Neural cell (in vitro differentiated cells): Measurements from ENCODE around the gene TADA2B. TPM values are rescaled to one million over a fixed set of nuclear protein-coding genes. Genes with fewer than 3 reads are reported as not detected.

ENCODE experiments used
- H2AFZ ChIP-seq: fragments of 200-600, 300-800 bp; sonication (generic), shearing (Covaris generic); 2 replicates; pipeline ENCODE4 v1.6.0; 2014; ENCODE audit warnings: low read depth, mild to moderate bottlenecking, antibody characterized with exemption, low read length, moderate library complexity
- H3F3A ChIP-seq: fragments of 200-600 bp; shearing (Covaris generic); 2 replicates; pipeline ENCODE4 v1.6.1; 2016; ENCODE audit warnings: mild to moderate bottlenecking, moderate library complexity, mixed read lengths, antibody characterized with exemption, low read length; ENCODE audit not compliant: insufficient read depth, poor library complexity, severe bottlenecking
- H3K27ac ChIP-seq: fragments of 200-600, 300-800 bp; sonication (generic), shearing (Covaris generic); 2 replicates; pipeline ENCODE4 v1.5.1; 2014; ENCODE audit warnings: mild to moderate bottlenecking, low read length, moderate library complexity
- H3K27me3 ChIP-seq: fragments of 300-800, 200-600 bp; sonication (generic), shearing (Covaris generic); 2 replicates; pipeline ENCODE4 v1.6.0; 2014; ENCODE audit warnings: mild to moderate bottlenecking, low read depth, low read length, moderate library complexity; ENCODE audit not compliant: insufficient read depth
- H3K36me3 ChIP-seq: fragments of 300-800, 200-600 bp; sonication (generic), shearing (Covaris generic); 2 replicates; pipeline ENCODE4 v1.5.1; 2014; ENCODE audit warnings: mild to moderate bottlenecking, antibody characterized with exemption, low read length, moderate library complexity; ENCODE audit not compliant: insufficient read depth
- H3K4me2 ChIP-seq: fragments of 300-800, 200-600 bp; sonication (generic), shearing (Covaris generic); 2 replicates; pipeline ENCODE4 v1.6.0; 2014; ENCODE audit warnings: mild to moderate bottlenecking, low read length
- H3K4me3 ChIP-seq: fragments of 300-800, 200-600 bp; sonication (generic), shearing (Covaris generic); 2 replicates; pipeline ENCODE4 v1.5.1; 2014; ENCODE audit warnings: mild to moderate bottlenecking, low read length, moderate library complexity
- H3K79me2 ChIP-seq: fragments of 200-600 bp; shearing (Covaris generic); replicated peaks from 2 replicates; pipeline ENCODE4 v1.6.0; 2014; ENCODE audit warnings: mild to moderate bottlenecking, low read length, moderate library complexity; ENCODE audit not compliant: insufficient read depth
- H3K9ac ChIP-seq: fragments of 300-800, 200-600 bp; sonication (generic), shearing (Covaris generic); 2 replicates; pipeline ENCODE4 v1.6.1; 2016; ENCODE audit warnings: mild to moderate bottlenecking, low read length, mixed read lengths
- H3K9me2 ChIP-seq: fragments of 200-600 bp; shearing (Covaris generic); 2 replicates; pipeline ENCODE4 v1.6.1; 2016; ENCODE audit warnings: mild to moderate bottlenecking, low read length, mixed read lengths; ENCODE audit not compliant: insufficient read depth
- H3K9me3 ChIP-seq: fragments of 200-600, 300-800 bp; sonication (generic), shearing (Covaris generic); 2 replicates; pipeline ENCODE4 v1.6.1; 2016; ENCODE audit warnings: mild to moderate bottlenecking, mixed run types, low read length, moderate library complexity, mixed read lengths
- H4K20me1 ChIP-seq: fragments of 200-600 bp; shearing (Covaris generic); 2 replicates; pipeline ENCODE4 v1.6.1; 2016; ENCODE audit warnings: mild to moderate bottlenecking, mixed run types; ENCODE audit not compliant: insufficient read depth
- CTCF ChIP-seq: fragments of 450-650 bp; IDR thresholded peaks from 2 replicates; pipeline ENCODE4 v1.5.1; 2014; ENCODE audit warnings: antibody characterized with exemption, mild to moderate bottlenecking, moderate library complexity; ENCODE audit not compliant: poor library complexity, severe bottlenecking
- EP300 ChIP-seq: fragments of 450-650 bp; conservative IDR thresholded peaks from 2 replicates; pipeline ENCODE4 v1.6.1; 2014; ENCODE audit warnings: antibody characterized with exemption, mild to moderate bottlenecking, moderate library complexity; ENCODE audit not compliant: poor library complexity, severe bottlenecking
- EZH2 ChIP-seq: fragments of 200-600, 300-800 bp; shearing (Covaris generic), sonication (generic); IDR thresholded peaks from 2 replicates; pipeline ENCODE4 v1.6.1; 2014; ENCODE audit warnings: antibody characterized with exemption, low read length, borderline replicate concordance, mild to moderate bottlenecking; ENCODE audit not compliant: insufficient read depth, poor library complexity, severe bottlenecking
- MXI1 ChIP-seq: fragments of 450-650 bp; conservative IDR thresholded peaks from 2 replicates; pipeline ENCODE4 v1.6.1; 2014; ENCODE audit warnings: antibody characterized with exemption, mild to moderate bottlenecking; ENCODE audit not compliant: poor library complexity, severe bottlenecking
- POLR2AphosphoS5 ChIP-seq: IDR thresholded peaks from 2 replicates; pipeline ENCODE4 v1.6.1; 2012
- RAD21 ChIP-seq: fragments of 450-650 bp; conservative IDR thresholded peaks from 2 replicates; pipeline ENCODE4 v1.6.1; 2014; ENCODE audit warnings: antibody characterized with exemption, mild to moderate bottlenecking, moderate library complexity
- REST ChIP-seq: IDR thresholded peaks from 2 replicates; pipeline ENCODE4 v1.6.1; 2012; ENCODE audit warnings: borderline replicate concordance
- SMC3 ChIP-seq: fragments of 450-650 bp; conservative IDR thresholded peaks from 2 replicates; pipeline ENCODE4 v1.6.1; 2014; ENCODE audit warnings: antibody characterized with exemption, mild to moderate bottlenecking, moderate library complexity; ENCODE audit not compliant: poor library complexity
- TAF1 ChIP-seq: IDR thresholded peaks from 2 replicates; pipeline ENCODE4 v1.6.1; 2012; ENCODE audit warnings: low read depth
- polyA plus RNA-seq: library from polyadenylated mRNA; depleted of rRNA; stranded (reverse); fragments of >200 nt; gene quantifications from 2 replicates; pipeline ENCODE4 v1.2.3, GENCODE V29; 2014

Gene TADA2B
- polyA plus RNA-seq, 1 donor from 2014 or later, result 13.9 TPM

GRCh38 chr4:7016512-7016911 is 26.7 kb upstream of the TADA2B start:
- Histone ChIP-seq H3F3A (no peaks in the 10 kb centered on the region), H4K20me1 (no peaks in the 10 kb centered on the region), H3K4me2 (no peak overlapping the region), H3K27me3 (no peaks in the 10 kb centered on the region), H3K9me2 (no peaks in the 10 kb centered on the region), H3K9me3 (no peaks in the 10 kb centered on the region), H3K4me3 (no peak overlapping the region), H3K27ac (no peak overlapping the region), H3K36me3 (no peaks in the 10 kb centered on the region), H2AFZ (no peak overlapping the region), H3K79me2 (no peaks in the 10 kb centered on the region), H3K9ac (no peak overlapping the region)
- TF ChIP-seq EZH2 (no peak), REST (no peak), TAF1 (no peak), CTCF (no peak), POLR2AphosphoS5 (no peak), RAD21 (no peak), MXI1 (no peak), SMC3 (no peak), EP300 (no peak)

- Histone ChIP-seq H3K9me3 (no peaks in the 10 kb centered on the region), H3K4me3 (no peak overlapping the region), H3K27ac (no peak overlapping the region), H4K20me1 (no peaks in the 10 kb centered on the region), H3K4me2 (no peak overlapping the region), H3F3A (no peaks in the 10 kb centered on the region), H3K27me3 (no peaks in the 10 kb centered on the region), H3K9me2 (no peaks in the 10 kb centered on the region), H3K9ac (no peak overlapping the region), H3K79me2 (no peaks in the 10 kb centered on the region), H2AFZ (no peak overlapping the region), H3K36me3 (no peaks in the 10 kb centered on the region)
- no peak for TF ChIP-seq SMC3
- no peak for TF ChIP-seq EP300
- TF ChIP-seq RAD21, result no peak
- TF ChIP-seq EZH2, result no peak
- TF ChIP-seq REST, result no peak
- no peak for TF ChIP-seq MXI1
- no peak for TF ChIP-seq CTCF
- no peak for TF ChIP-seq POLR2AphosphoS5
Observed at GRCh38 chr4:7017446-7018048, 25.6 kb upstream of the TADA2B start.
